HepG2 (cell line): ENCODE measurements around the gene STRIT1. TPM values are rescaled to one million over a fixed set of nuclear protein-coding genes. Genes with fewer than 3 reads are reported as not detected.

Experiments
- ATAC-seq: fragments of 200-7000 bp; cut with Tn5 transposase; 3 replicates; pipeline ENCODE4 v1.9.1; 2020; ENCODE audit warnings: mild to moderate bottlenecking, moderate library complexity
- BruUV-seq: library from RNA; stranded (reverse); fragments of 400-500 nt; replicated peaks from 2 replicates; lab custom pipeline; 2021; lab: Mats Ljungman, UMichigan
- CTCF ChIA-PET: fragments of 300-600 bp; formaldehyde crosslinking; extraction: SDS; loops from one replicate; lab custom pipeline; 2021; ENCODE audit warnings: low total read pairs, inconsistent platforms, low intra/inter-chr PET ratio; lab: Yijun Ruan, JAX
- POLR2A ChIA-PET: fragments of 350-600 bp; sonication (Branson Sonifier 250); formaldehyde crosslinking; loops from one replicate; lab custom pipeline; 2020; ENCODE audit warnings: antibody characterized with exemption, inconsistent platforms; lab: Yijun Ruan, JAX
- DNase-seq: peaks from one replicate; pipeline ENCODE4 v3.0.0-alpha.2; 2015; ENCODE audit warnings: low spot score
- FAIRE-seq: peaks from 3 replicates; lab custom pipeline; 2011; peaks lifted over from hg19 to GRCh38; lab: Jason Lieb, UNC
- H2AFZ ChIP-seq: one replicate; pipeline ENCODE4 v1.6.1; 2011; ENCODE audit warnings: low read length, inconsistent platforms
- H3K27ac ChIP-seq: fragments of 300-600 bp; 3 replicates; pipeline ENCODE4 v1.8.0; 2011; ENCODE audit warnings: mixed run types, mild to moderate bottlenecking, mixed read lengths, low read length, inconsistent platforms; ENCODE audit not compliant: insufficient read depth; ENCODE audit errors: extremely low read length
- H3K27me3 ChIP-seq, 2 experiments: fragments of 200-600 bp in 1 of 2; 2 replicates in 1 of 2; 3 replicates in 1 of 2; pipeline versions ENCODE4 v1.6.0 to v1.8.0; 2011; ENCODE audit warnings: low read length in 2 of 2, mild to moderate bottlenecking in 2 of 2, moderate library complexity in 2 of 2, inconsistent platforms in 1 of 2; ENCODE audit not compliant: insufficient read depth in 2 of 2, control insufficient read depth in 1 of 2
- H3K36me3 ChIP-seq, 2 experiments: fragments of 200-600 bp in 1 of 2; replicated peaks in 1 of 2; 2 replicates in 1 of 2; 3 replicates in 1 of 2; pipeline versions ENCODE4 v1.5.1 to v1.8.0; 2011; ENCODE audit warnings: low read length in 2 of 2, inconsistent platforms in 1 of 2; ENCODE audit not compliant: insufficient read depth in 2 of 2, control insufficient read depth in 1 of 2
- H3K4me1 ChIP-seq: 2 replicates; pipeline ENCODE4 v1.5.1; 2012; ENCODE audit warnings: low read length, inconsistent platforms; ENCODE audit not compliant: insufficient read depth
- H3K4me2 ChIP-seq: 2 replicates; pipeline ENCODE4 v1.6.0; 2011; ENCODE audit warnings: low read depth, low read length, inconsistent platforms
- H3K4me3 ChIP-seq, 3 experiments: fragments of 200-600 bp in 1 of 3; sonication (generic), shearing (Covaris generic) in 1 of 3; replicated peaks in 1 of 3; 2 replicates each; pipeline ENCODE4 v1.5.1; 2011 to 2016; ENCODE audit warnings: low read length in 3 of 3, inconsistent platforms in 2 of 3, low read depth in 2 of 3, mild to moderate bottlenecking in 2 of 3, control low read depth in 1 of 3, mixed read lengths in 1 of 3; ENCODE audit not compliant: insufficient read depth in 1 of 3
- H3K79me2 ChIP-seq: one replicate; pipeline ENCODE4 v1.6.1; 2011; ENCODE audit warnings: low read length, inconsistent platforms; ENCODE audit not compliant: insufficient read depth
- H3K9ac ChIP-seq: 2 replicates; pipeline ENCODE4 v1.6.0; 2011; ENCODE audit warnings: mild to moderate bottlenecking, low read depth, low read length, inconsistent platforms; ENCODE audit not compliant: insufficient read depth
- H3K9me3 ChIP-seq: 2 replicates; pipeline ENCODE4 v1.5.1; 2012; ENCODE audit warnings: mild to moderate bottlenecking, low read length
- H4K20me1 ChIP-seq: 2 replicates; pipeline ENCODE4 v1.6.0; 2011; ENCODE audit warnings: inconsistent platforms, mild to moderate bottlenecking, low read length, moderate library complexity; ENCODE audit not compliant: insufficient read depth
- DZIP1 ChIP-seq: sonication (generic); formaldehyde crosslinking; IDR thresholded peaks from 2 replicates; pipeline ENCODE4 v1.5.0; 2020; ENCODE audit warnings: mild to moderate bottlenecking, missing genetic modification reagents
- KIAA2018 ChIP-seq: sonication (generic); formaldehyde crosslinking; IDR thresholded peaks from 2 replicates; pipeline ENCODE4 v1.5.0; 2020; ENCODE audit warnings: mild to moderate bottlenecking, missing genetic modification reagents, borderline replicate concordance
- KLF12 ChIP-seq: sonication (generic); formaldehyde crosslinking; IDR thresholded peaks from 2 replicates; pipeline ENCODE4 v1.4.0; 2020; ENCODE audit warnings: missing genetic modification reagents, borderline replicate concordance
- MAF1 ChIP-seq: sonication (generic); formaldehyde crosslinking; IDR thresholded peaks from 2 replicates; pipeline ENCODE4 v1.5.0; 2020; ENCODE audit warnings: missing genetic modification reagents, borderline replicate concordance
- NCOA5 ChIP-seq: sonication (generic); formaldehyde crosslinking; IDR thresholded peaks from 2 replicates; pipeline ENCODE4 v1.4.0; 2020; ENCODE audit warnings: missing genetic modification reagents
- RAD21 ChIP-seq: fragments of 450-650 bp; formaldehyde crosslinking; IDR thresholded peaks from 2 replicates; pipeline ENCODE4 v1.5.0; 2020; ENCODE audit warnings: mild to moderate bottlenecking
- RAD51 ChIP-seq: fragments of 450-650 bp; IDR thresholded peaks from 2 replicates; pipeline ENCODE4 v1.6.1; 2016; ENCODE audit warnings: borderline replicate concordance
- WIZ ChIP-seq: sonication (generic); formaldehyde crosslinking; IDR thresholded peaks from 2 replicates; pipeline ENCODE4 v1.5.1; 2020; ENCODE audit warnings: mild to moderate bottlenecking, missing genetic modification reagents
- ZMYM2 ChIP-seq: sonication (generic); formaldehyde crosslinking; IDR thresholded peaks from 2 replicates; pipeline ENCODE4 v1.8.0; 2022; ENCODE audit warnings: mild to moderate bottlenecking, missing genetic modification reagents
- ZNF616 ChIP-seq: sonication (generic); formaldehyde crosslinking; IDR thresholded peaks from 2 replicates; pipeline ENCODE4 v1.5.0; 2020; ENCODE audit warnings: low read depth, mild to moderate bottlenecking, missing genetic modification reagents
- ZNF639 ChIP-seq: conservative IDR thresholded peaks from 2 replicates; pipeline ENCODE4 v1.6.1; 2018; ENCODE audit warnings: missing genetic modification reagents
- ZNF703 ChIP-seq: sonication (generic); formaldehyde crosslinking; IDR thresholded peaks from 2 replicates; pipeline ENCODE4 v1.5.1; 2020; ENCODE audit warnings: missing genetic modification reagents, mild to moderate bottlenecking, moderate library complexity, borderline replicate concordance
- WGBS: methylation state at CpG from one replicate; pipeline ENCODE4 v1.1.6; 2017; ENCODE audit warnings: low lambda C conversion rate; 5-methylcytosine and 5-hydroxymethylcytosine counted together
- in situ Hi-C: cut with HindIII; loops from 2 replicates; pipeline ENCODE4 v1.10.0; 2017; ENCODE audit warnings: low pct_unique_long_range_greater_than_20kb; ENCODE audit not compliant: extremely low pct_ligation_motif_present
- intact Hi-C: fragments of 100-400 bp; cut with micrococcal nuclease; formaldehyde crosslinking; loops from one replicate; pipeline ENCODE4 v1.10.0; 2022; ENCODE audit not compliant: unreplicated experiment
- polyA plus RNA-seq, 8 experiments: library from polyadenylated mRNA; depleted of rRNA in 3 of 8; stranded (reverse) in 7 of 8; unstranded in 1 of 8; fragments of >200 nt; fragmentation: Illumina TruSeq in 4 of 8; extraction: Trizol in 4 of 8; gene quantifications; 2 replicates each; pipeline versions ENCODE4 v1.2.1 to v1.2.3, GENCODE V29; 2011 to 2016; ENCODE audit warnings: low read depth in 4 of 8, missing spikeins in 1 of 8, mixed read lengths in 1 of 8; ENCODE audit not compliant: insufficient read depth in 1 of 8
- total RNA-seq, 5 experiments: library from RNA; depleted of rRNA; stranded (reverse); fragments of >200 nt; fragmentation: Illumina TruSeq; extraction: Trizol; gene quantifications; 2 replicates each; pipeline ENCODE4 v1.2.3, GENCODE V29; 2016; ENCODE audit warnings: low read depth in 1 of 5

The STRIT1 gene
- total and polyA plus RNA-seq, 2 of the 13 experiments (the other 11 are each of a cell fraction or from before 2014, with no cell fraction given): not detected

- POLR2A ChIA-PET: no interaction called here
- H3K27me3 ChIP-seq: no peaks in the 10 kb centered on the region; a peak in 1 of 5 replicates
- no peaks in the 10 kb centered on the region for H4K20me1 ChIP-seq
- ATAC-seq (no peak), DNase-seq (no peak), FAIRE-seq (no peak)
- BruUV-seq: no TSS peak
- no peak overlapping the region for H3K9ac ChIP-seq
- CTCF ChIA-PET: no interaction called here
- H3K9me3 ChIP-seq: no peaks in the 10 kb centered on the region
- no peak overlapping the region for H3K4me2 ChIP-seq
- no peak overlapping the region for H2AFZ ChIP-seq
- no peaks in the 10 kb centered on the region for H3K36me3 ChIP-seq
- intact Hi-C loops (no loop called here), in situ Hi-C loops (no loop called here)
- H3K79me2 ChIP-seq: no peaks in the 10 kb centered on the region
- H3K4me3 ChIP-seq: no peak overlapping the region
- H3K27ac ChIP-seq: no peak overlapping the region
- WGBS: 5% methylated on average over 1 of the region's 1 CpG
- H3K4me1 ChIP-seq: no peaks in the 10 kb centered on the region
- TF ChIP-seq NCOA5 (CRISPR knock-in tag): no peak
- TF ChIP-seq ZMYM2 (CRISPR knock-in tag): no peak
- no peak for TF ChIP-seq MAF1 (CRISPR knock-in tag)
- no peak for TF ChIP-seq KIAA2018
- no peak for TF ChIP-seq RAD51
- TF ChIP-seq ZNF703 (CRISPR knock-in tag): no peak
- no peak for TF ChIP-seq ZNF616 (CRISPR knock-in tag)
- TF ChIP-seq WIZ (CRISPR knock-in tag): no peak
- TF ChIP-seq RAD21: no peak
- TF ChIP-seq ZNF639: no peak
- no peak for TF ChIP-seq DZIP1 (CRISPR knock-in tag)
- TF ChIP-seq KLF12 (CRISPR knock-in tag): no peak
These were observed 44.8 kb downstream of the STRIT1 start for GRCh38 chr3:155248531-155249187.
